ENCODE results near the gene DUSP22.

DNA sequence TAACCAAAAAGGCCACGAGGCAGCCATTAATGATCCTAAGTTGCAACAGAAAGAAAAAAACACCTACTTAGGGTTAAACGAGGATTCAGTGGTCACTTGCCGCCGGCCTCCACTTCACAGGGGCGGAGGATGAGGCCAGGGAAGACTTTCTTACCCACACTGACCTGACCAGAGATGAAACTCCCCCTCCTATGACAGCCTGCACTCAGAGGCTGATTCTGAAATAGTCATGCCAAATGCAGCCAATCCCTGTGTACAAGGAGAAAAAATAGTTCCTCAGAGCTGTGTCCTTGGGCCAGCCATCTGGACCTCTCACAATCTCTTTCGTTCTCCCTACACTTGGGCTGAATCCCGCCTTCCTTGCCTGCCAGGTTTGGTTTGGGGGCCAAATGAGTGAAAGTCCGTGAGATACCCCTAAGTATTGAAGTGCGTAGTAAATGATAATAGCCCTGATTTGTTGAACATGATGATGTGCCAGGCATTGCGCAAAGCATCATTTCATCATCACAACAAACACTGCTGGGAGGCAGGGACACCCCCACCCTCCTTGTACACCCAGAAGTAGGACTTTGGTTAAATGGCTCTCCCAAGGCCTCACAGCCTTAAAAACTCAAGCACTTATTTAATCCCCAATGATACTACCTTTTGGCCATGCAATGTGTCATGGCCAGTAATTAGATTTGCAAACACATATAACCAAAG lies 96.1 kb downstream of the DUSP22 start:
- TF ChIP-seq POLR2A (IDR thresholded peaks at IDR 0.05; ENCODE audit: low read length) (no peak), GATA1 (IDR thresholded peaks at IDR 0.05; ENCODE audit: low read depth, low read length) (no peak)
